CMK (cell line): Measurements from ENCODE around the gene ZDHHC11B.
"Not testable (repeated sequence)": the region's sequence is repeated elsewhere in the genome, so short reads cannot be mapped to it uniquely, and the experiment has no call there.

Experiments
- DNase-seq: peaks from one replicate; pipeline ENCODE4 v3.0.0-alpha.2; 2010; ENCODE audit warnings: low read depth

Gene ZDHHC11B, protein sequence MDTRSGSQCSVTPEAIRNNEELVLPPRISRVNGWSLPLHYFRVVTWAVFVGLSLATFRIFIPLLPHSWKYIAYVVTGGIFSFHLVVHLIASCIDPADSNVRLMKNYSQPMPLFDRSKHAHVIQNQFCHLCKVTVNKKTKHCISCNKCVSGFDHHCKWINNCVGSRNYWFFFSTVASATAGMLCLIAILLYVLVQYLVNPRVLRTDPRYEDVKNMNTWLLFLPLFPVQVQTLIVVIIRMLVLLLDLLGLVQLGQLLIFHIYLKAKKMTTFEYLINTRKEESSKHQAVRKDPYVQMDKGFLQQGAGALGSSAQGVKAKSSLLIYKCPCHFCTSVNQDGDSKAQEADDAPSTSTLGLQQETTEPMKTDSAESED

DNA sequence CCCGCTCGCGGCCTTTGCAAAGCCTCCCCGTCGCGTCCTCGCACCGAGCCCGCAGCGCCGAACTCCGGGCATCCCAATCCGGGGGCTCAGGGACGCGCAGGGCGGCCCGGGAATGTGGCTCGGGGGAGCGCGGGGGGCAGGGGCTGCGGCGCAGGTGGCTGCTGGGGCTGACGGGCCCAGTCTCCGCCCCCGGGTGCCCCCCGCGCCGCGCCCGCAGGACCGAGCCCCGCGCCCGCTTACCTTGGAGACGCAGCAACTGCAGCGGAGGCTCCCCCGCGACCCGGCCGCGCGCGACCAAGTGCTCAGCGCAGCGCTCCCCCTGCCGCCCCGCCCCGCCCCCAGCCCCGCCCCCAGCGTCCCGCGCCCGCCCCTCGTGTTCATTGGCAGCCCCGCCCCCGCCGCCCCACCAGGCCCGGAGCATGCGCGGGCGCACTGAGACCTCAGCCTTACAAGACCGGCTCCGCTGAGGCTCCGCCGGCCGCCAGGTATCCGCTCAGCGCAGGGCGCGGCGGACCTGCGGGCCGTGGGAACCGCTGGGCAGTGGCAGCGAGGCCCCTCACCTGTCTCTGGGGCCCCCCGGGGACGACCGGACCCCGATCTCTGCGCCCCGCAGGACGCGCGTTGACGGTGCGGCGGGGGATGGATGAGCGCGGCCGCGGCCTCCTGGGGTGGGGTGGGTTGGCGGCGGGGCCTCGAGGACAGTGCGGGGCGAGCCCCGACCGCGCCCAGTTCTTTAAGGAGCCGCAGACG lies at the start of gene ZDHHC11B:
Gene ZDHHC11B (minus strand): TSS at position 302 of the 750 bp plus-strand sequence. CDS start 17,810 bp downstream, outside the sequence.
- peak; percentile 18 for DNase-seq

GRCh38 chr5:834013-834412 lies 49.5 kb upstream of the ZDHHC11B start:
- DNase-seq: not testable (repeated sequence)

DNA sequence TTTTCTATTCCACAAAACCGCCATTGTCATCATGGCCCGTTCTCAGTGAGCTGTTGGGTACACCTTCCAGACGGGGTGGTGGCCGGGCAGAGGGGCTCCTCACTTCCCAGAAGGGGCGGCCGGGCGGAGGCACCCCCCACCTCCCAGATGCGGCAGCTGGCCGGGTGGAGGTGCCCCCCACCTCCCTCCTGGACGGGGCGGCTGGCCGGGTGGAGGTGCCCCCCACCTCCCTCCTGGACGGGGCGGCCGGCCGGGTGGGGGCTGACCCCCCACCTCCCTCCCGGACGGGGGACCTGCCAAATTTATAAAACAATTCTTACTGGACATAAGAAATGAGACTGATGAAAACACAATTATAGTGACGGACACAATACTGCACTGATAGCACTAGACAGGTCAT lies 43.7 kb upstream of the ZDHHC11B start:
- DNase-seq: not testable (repeated sequence)

- not testable (repeated sequence) for DNase-seq
Measured at GRCh38 chr5:825544-825943, 41.0 kb upstream of the ZDHHC11B start.

- no peak for DNase-seq
Measured at GRCh38 chr5:821504-821903, 37.0 kb upstream of the ZDHHC11B start.

DNA sequence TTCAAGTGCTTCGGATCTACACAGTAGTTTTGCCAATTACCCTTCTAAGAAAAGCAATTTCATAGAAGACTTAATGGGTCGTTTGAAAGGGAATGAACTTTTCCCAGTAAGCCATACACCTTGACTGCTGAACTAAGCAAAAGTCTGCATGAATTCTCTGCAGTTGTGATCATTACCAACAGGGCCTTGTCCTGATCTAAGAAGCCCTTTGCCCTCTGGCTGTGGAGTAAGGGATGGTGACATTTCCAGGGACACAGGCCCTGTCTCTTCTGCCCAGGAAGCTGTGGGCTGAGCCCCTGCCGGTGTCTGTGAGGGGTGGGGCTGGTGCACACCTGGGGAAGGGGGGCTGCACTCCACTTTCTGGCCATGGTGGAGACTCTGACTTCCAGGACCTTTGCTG lies 35.7 kb upstream of the ZDHHC11B start:
- no peak for DNase-seq

- no peak for DNase-seq
Measured at GRCh38 chr5:819078-819477, 34.5 kb upstream of the ZDHHC11B start.

DNA sequence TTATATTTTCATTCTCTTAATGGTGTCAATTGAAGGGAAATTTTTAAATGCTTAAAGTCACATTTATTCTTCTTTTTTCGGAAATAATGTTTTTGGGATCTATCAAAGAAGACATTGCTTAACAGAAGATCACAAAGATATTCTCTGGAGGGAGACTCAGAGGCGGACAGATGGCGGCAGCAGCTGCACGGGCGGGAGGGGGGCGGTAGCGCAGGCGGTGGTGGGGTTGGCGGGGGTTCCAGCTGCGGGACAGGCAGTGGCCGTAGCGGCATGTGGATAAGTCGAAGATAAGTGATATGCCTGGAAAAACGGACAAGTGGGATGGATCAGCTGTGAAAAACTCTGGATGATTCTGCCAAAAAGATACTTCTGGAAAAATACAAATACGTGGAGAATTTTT lies 31.6 kb upstream of the ZDHHC11B start:
- no peak for DNase-seq

GRCh38 chr5:815449-815848 lies 30.9 kb upstream of the ZDHHC11B start:
- DNase-seq: no peak

DNA sequence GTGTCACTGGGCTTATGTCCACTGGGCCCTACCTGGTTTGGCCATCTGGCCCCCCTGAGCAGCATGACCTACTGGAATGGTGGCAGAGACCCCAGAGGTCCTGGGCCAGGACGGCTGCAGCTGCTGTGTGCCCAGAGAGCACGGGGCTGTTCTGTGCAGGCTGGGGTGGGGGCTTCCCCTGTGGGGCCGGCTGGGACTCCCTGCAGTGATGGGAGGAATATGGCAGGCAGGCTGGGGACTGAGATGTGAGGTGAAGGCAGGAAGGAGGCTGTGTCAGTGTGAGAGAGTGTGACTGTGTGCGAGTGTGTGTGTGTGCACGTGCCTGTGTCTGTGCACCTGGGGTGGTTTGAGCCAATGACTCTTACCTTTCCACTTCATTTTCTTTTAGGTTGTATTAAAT lies 29.0 kb upstream of the ZDHHC11B start:
- DNase-seq: not testable (repeated sequence)

DNA sequence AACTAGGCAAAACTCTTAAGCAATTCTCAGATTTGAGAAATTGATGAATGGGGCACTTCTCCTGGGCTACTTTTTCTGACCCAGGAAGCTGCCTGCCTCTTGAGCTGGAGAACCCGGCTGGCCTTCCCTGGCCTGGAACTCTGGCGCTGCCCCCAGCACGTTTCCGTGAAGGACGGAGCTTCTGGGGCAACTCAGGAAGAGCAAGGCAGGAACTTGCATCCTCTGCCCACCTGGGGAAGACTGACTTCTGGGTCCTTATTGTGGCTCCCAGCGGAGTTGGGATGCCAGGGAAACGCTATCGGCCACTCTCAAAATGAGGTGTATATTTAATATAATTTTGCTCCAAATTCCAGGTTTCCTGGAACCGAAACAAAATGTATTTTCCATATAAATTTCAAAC lies 26.9 kb upstream of the ZDHHC11B start:
- DNase-seq: not testable (repeated sequence)

DNA sequence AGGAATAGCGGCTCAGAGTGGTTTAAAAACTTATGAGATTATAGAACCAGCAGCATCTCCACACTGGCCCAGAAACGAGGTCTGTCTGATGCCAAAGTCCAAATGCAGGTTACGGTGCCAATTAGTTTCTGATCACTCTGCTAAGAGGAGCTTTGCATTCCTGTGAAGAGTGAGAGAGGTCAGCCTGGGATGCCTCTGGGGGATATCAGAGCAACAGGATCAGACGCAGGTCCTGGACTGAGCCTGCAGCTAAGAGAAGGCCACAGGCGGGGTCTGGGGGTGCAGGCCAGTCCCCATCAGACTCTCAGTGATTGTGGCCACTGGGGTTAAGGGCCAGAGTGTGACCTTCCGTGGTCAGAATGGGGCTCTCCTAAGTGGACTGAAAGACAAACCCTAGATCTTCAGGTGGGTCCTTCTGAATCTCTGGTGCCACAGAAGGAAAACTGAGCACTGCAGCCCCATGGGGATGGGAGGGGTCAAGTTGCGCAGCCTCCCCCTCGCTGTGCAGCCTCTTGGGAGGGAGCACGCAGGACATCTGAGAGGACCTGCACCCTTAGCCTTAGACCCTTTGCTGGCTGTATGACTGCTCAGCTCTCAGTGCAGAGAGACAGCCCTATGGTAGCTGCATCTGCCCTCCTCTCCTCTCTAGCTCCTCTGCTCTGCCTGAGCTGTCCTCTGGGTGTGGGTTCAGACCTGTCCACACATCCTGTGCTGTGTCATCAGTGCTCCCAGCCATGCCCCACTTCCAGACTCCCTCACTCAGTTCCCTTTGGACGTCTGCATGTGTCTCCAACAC lies 23.4 kb upstream of the ZDHHC11B start:
- DNase-seq: not testable (repeated sequence)

GRCh38 chr5:801472-801871 lies 16.9 kb upstream of the ZDHHC11B start:
- DNase-seq: no peak

- DNase-seq: not testable (repeated sequence)
Measured at GRCh38 chr5:801055-801454, 16.5 kb upstream of the ZDHHC11B start.

DNA sequence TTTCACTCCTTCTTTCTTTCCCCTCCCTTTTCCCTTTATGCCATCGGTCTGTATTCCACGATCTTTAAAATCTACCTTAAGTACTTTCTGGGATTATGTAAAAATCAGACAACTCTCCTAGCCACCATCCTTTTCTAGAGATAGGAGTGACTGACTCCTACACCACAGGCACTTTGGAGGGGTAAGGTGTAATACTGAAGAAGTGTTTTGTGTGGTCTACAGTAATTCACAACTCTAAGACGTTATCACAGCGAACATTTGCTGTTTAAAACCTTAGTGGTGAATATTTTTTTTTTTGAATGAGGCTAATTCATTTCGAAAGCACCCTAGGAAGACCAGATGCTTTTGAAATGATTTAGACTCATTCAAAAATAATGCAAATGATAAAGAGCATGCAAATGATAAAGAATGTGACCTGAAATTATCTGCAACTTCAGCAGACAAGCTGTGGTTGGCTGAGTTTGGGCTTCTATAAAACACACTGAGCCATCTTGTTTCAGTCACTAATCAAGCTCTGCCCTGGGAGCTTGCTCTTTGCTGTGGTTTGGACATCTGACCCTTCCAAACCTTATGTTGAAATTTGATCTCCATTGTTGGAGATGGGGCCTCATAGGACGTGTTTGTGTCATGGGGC lies 14.1 kb upstream of the ZDHHC11B start:
- not testable (repeated sequence) for DNase-seq

DNA sequence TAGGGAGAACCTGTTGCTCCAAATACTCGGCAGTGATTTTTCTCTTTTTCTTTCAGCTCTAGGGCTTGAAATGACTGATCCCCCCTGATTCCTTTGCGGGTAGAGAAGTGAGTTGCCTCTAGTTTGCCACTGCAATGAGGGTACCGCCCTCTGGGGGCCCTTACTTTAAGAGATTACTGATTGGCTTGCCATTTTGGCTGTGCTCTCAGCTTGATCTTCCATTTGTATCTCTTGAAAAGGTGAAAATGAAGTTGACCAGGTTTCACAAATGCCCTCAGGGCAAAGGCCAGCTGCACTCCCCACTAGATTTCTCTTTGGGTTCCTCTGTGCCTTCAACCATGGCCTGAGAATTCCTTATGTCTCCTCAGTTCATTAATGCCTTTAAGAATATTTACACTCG lies 13.5 kb upstream of the ZDHHC11B start:
- not testable (repeated sequence) for DNase-seq

DNA sequence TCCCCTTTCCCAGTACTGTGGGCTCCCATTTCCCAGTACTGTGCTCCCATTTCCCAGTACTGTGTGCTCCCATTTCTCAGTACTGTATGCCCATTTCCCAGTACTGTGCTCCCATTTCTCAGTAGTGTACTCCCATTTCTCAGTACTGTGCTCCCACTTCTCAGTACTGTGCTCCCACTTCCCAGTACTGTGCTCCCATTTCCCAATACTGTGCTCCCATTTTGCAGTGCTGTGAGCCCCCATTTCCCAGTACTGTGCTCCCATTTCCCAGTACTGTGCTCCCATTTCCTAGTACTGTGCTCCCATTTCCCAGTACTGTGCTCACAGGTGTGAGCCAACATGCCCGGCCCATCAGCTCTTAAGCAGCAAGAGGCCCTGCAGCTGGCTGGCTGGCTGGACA lies 11.3 kb upstream of the ZDHHC11B start:
- peak; percentile 11 for DNase-seq

GRCh38 chr5:794948-795347 lies 10.4 kb upstream of the ZDHHC11B start:
- DNase-seq: not testable (repeated sequence)

- not testable (repeated sequence) for DNase-seq
Measured at GRCh38 chr5:788703-789102, 4.2 kb upstream of the ZDHHC11B start.

DNA sequence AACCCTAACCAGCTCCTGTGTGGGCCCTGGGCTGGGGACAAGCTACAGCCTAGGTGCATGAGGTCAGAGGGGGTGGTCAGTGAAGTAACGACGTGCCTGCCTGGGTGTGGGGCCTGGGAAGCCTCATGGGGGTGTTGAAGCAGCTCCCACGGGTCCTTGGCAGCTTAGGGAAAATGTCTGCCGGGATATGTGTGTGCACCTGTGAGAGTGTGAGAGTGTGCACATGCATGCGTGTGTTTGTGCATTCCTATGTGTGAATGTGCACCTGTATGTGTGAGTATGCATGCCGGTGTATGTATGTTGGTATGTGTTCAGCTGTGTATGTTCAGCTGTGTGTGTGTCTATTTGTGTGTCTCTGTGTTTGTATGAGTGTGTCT lies 3.3 kb upstream of the ZDHHC11B start:
- not testable (repeated sequence) for DNase-seq

GRCh38 chr5:787224-787856 lies 2.8 kb upstream of the ZDHHC11B start:
- not testable (repeated sequence) for DNase-seq
